ENCODE data around the gene SPNS2. TPM values are rescaled to one million over a fixed set of nuclear protein-coding genes. Genes with fewer than 3 reads are reported as not detected.

Gene SPNS2
- total RNA-seq, 1 experiment from 2014 or later, result 1.6 TPM

GRCh38 chr17:4503283-4504025 lies 4.8 kb downstream of the SPNS2 start:
- Histone ChIP-seq H3K4me1 (ENCODE audit: control insufficient read depth in 1 of 2, insufficient read depth in 2 of 2, low read length in 2 of 2) (peaks cover 4 to 32% of the 10 kb centered on the region in 2 experiments; a peak in 3 of 4 replicates), H3K9me3 (ENCODE audit: control insufficient read depth in 1 of 2, insufficient read depth in 1 of 2, low read depth in 1 of 2, low read length in 2 of 2) (no peaks in the 10 kb centered on the region), H3K9me2 (ENCODE audit: insufficient read depth) (no peaks in the 10 kb centered on the region), H3K27me3 (ENCODE audit: insufficient read depth, low read length) (no peaks in the 10 kb centered on the region), H3K79me2 (ENCODE audit: insufficient read depth, low read length) (no peaks in the 10 kb centered on the region), H3K4me3 (replicated peaks in 1 of 2; ENCODE audit: low read depth in 1 of 2, low read length in 2 of 2) (no peak overlapping the region), H2AFZ (ENCODE audit: low read depth, low read length, poor library complexity, severe bottlenecking) (no peak overlapping the region), H4K20me1 (ENCODE audit: insufficient read depth) (no peaks in the 10 kb centered on the region), H3K36me3 (ENCODE audit: control insufficient read depth in 1 of 2, insufficient read depth in 2 of 2, low read length in 2 of 2) (no peaks in the 10 kb centered on the region), H3K9ac (ENCODE audit: low read length) (no peak overlapping the region), H3K27ac (ENCODE audit: low read depth, low read length) (no peak overlapping the region), H3K4me2 (ENCODE audit: low read length) (no peak overlapping the region)
- RAD21 ChIA-PET (ENCODE audit: low non-redundant PET in 1 of 2, low total read pairs in 2 of 2, uncharacterized antibody in 2 of 2, unreplicated experiment in 2 of 2), result no interaction called here
- DNase-seq (ENCODE audit: low read depth, low spot score) (no peak), ATAC-seq (no peak)
- TF ChIP-seq YY1 (IDR thresholded peaks at IDR 0.05; ENCODE audit: extremely low read depth, insufficient replicate concordance, low read depth, low read length) (no peak), ATF3 (IDR thresholded peaks at IDR 0.05) (no peak), ZBTB33 (IDR thresholded peaks at IDR 0.05; ENCODE audit: extremely low read depth, insufficient replicate concordance, low read length) (no peak), EZH2phosphoT487 (IDR thresholded peaks at IDR 0.05; ENCODE audit: borderline replicate concordance) (no peak), SRF (IDR thresholded peaks at IDR 0.05; ENCODE audit: low read depth) (no peak), EZH2 (IDR thresholded peaks at IDR 0.05) (no peak), RAD21 (IDR thresholded peaks at IDR 0.05; ENCODE audit: low read depth) (no peak), JUND (IDR thresholded peaks at IDR 0.05) (no peak), REST (IDR thresholded peaks at IDR 0.05; ENCODE audit: low read depth) (no peak), CTCF (IDR thresholded peaks at IDR 0.05 in 2 of 3, conservative IDR thresholded peaks at IDR 0.05 in 1 of 3; ENCODE audit: borderline replicate concordance in 1 of 3, insufficient read depth in 1 of 3, low read depth in 2 of 3, low read length in 2 of 3) (no peak), FOSL1 (IDR thresholded peaks at IDR 0.05; ENCODE audit: low read depth) (no peak), SIN3A (IDR thresholded peaks at IDR 0.05; ENCODE audit: low read depth) (no peak), ZFX (IDR thresholded peaks at IDR 0.05) (no peak), POLR2AphosphoS5 (IDR thresholded peaks at IDR 0.05; ENCODE audit: low read depth, low read length) (no peak), ZNF274 (IDR thresholded peaks at IDR 0.05; ENCODE audit: low read depth, low read length) (no peak), SP1 (IDR thresholded peaks at IDR 0.05; ENCODE audit: low read depth) (no peak), CEBPB (IDR thresholded peaks at IDR 0.05; ENCODE audit: low read depth) (no peak), ELF1 (IDR thresholded peaks at IDR 0.05; ENCODE audit: borderline replicate concordance, low read depth) (no peak)
- CTCF ChIA-PET, result no interaction called here
- intact Hi-C loops (cut with micrococcal nuclease), result no loop called here
- POLR2A ChIA-PET, result no interaction called here
- BruUV-seq (replicated peaks), result no TSS peak

Data from HCT116 (cell line).